DND-41 (cell line): Measurements from ENCODE around the gene SF3A1.

Experiments
- EZH2 ChIP-seq: IDR thresholded peaks from 3 replicates; pipeline ENCODE4 v1.6.1; 2012; ENCODE audit warnings: borderline replicate concordance, low read depth, mild to moderate bottlenecking, moderate library complexity, low read length, inconsistent platforms; ENCODE audit not compliant: severe bottlenecking
- TF ChIP-seq, protein P1 (sequence below): IDR thresholded peaks from 2 replicates; pipeline ENCODE4 v1.5.1; 2012; ENCODE audit warnings: borderline replicate concordance, low read length, moderate library complexity, mild to moderate bottlenecking; ENCODE audit not compliant: poor library complexity, severe bottlenecking; ENCODE audit errors: extremely low read depth

DNA sequence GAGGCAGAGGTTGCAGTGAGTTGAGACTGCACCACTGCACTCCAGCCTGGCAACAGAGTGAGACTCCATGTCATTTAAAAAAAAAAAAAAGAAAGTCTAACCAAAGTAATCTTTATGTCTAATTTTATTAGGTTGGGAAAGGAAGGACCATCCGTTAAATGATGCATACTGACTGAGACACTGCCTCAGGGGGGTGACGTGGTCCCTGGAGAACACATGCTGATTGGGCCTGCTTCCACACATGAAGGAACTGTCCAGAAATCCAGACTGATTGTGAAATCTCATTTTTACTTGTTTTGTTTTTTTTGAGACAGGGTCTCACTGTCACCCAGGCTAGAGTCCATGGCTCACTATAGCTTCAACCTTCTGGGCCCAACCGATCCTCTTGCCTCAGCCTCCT lies 5.5 kb downstream of the SF3A1 start:
- TF ChIP-seq, protein P1, sequence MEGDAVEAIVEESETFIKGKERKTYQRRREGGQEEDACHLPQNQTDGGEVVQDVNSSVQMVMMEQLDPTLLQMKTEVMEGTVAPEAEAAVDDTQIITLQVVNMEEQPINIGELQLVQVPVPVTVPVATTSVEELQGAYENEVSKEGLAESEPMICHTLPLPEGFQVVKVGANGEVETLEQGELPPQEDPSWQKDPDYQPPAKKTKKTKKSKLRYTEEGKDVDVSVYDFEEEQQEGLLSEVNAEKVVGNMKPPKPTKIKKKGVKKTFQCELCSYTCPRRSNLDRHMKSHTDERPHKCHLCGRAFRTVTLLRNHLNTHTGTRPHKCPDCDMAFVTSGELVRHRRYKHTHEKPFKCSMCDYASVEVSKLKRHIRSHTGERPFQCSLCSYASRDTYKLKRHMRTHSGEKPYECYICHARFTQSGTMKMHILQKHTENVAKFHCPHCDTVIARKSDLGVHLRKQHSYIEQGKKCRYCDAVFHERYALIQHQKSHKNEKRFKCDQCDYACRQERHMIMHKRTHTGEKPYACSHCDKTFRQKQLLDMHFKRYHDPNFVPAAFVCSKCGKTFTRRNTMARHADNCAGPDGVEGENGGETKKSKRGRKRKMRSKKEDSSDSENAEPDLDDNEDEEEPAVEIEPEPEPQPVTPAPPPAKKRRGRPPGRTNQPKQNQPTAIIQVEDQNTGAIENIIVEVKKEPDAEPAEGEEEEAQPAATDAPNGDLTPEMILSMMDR: no peak
- no peak for TF ChIP-seq EZH2
